HG02981 (cell line): ENCODE data around the gene AFF4.

Experiments used
- ATAC-seq: cut with Tn5 transposase; IDR thresholded peaks from one replicate; pipeline ENCODE4 v1.9.1; 2021; ENCODE audit warnings: mild to moderate bottlenecking, moderate library complexity; ENCODE audit not compliant: unreplicated experiment

The AFF4 gene

GRCh38 chr5:132827943-132828673 is 135.3 kb downstream of the AFF4 start:
- no peak for ATAC-seq

- no peak for ATAC-seq
Observed at GRCh38 chr5:132826424-132827082, 136.9 kb downstream of the AFF4 start.

- ATAC-seq, result no peak
Observed at GRCh38 chr5:132825834-132826391, 137.5 kb downstream of the AFF4 start.
